Panc1 (cell line): ENCODE data around the gene NUDT15. TPM values are rescaled to one million over a fixed set of nuclear protein-coding genes. Genes with fewer than 3 reads are reported as not detected.
A peak's percentile ranks its signal among the peaks of the same experiment; 100 is the strongest.
"Not testable (repeated sequence)": the region's sequence is repeated elsewhere in the genome, so short reads cannot be mapped to it uniquely, and the experiment has no call there.

ENCODE experiments used
- ATAC-seq: fragments of 200-7000 bp; cut with Tn5 transposase; 2 replicates; pipeline ENCODE4 v1.9.1; 2020; ENCODE audit warnings: mild to moderate bottlenecking, moderate library complexity
- BruUV-seq: library from RNA; stranded (reverse); fragments of 400-500 nt; replicated peaks from 2 replicates; lab custom pipeline; 2021; lab: Mats Ljungman, UMichigan
- CTCF ChIA-PET: fragments of 300-600 bp; sonication (Branson Sonifier 250); formaldehyde crosslinking; loops from one replicate; lab custom pipeline; 2022; ENCODE audit warnings: antibody characterized with exemption; lab: Charles Lee
- POLR2A ChIA-PET: fragments of 300-600 bp; sonication (Branson Sonifier 250); formaldehyde crosslinking; loops from one replicate; lab custom pipeline; 2022; ENCODE audit warnings: antibody characterized with exemption; lab: Charles Lee
- DNase-seq: peaks from one replicate; pipeline ENCODE4 v3.0.0-alpha.2; 2010; ENCODE audit warnings: low read depth, low spot score
- H3K27ac ChIP-seq: 2 replicates; pipeline ENCODE4 v1.5.1; 2011; ENCODE audit warnings: mild to moderate bottlenecking, low read length, inconsistent platforms
- H3K27me3 ChIP-seq: fragments of 200-500 bp; sonication (Bioruptor generic); 2 replicates; pipeline ENCODE4 v1.6.0; 2014; ENCODE audit warnings: low read length, inconsistent platforms; ENCODE audit not compliant: control insufficient read depth, insufficient read depth
- H3K36me3 ChIP-seq: fragments of 200-500 bp; sonication (Bioruptor generic); 2 replicates; pipeline ENCODE4 v1.5.1; 2014; ENCODE audit warnings: inconsistent platforms, mild to moderate bottlenecking, low read length, moderate library complexity; ENCODE audit not compliant: control insufficient read depth, insufficient read depth
- H3K4me1 ChIP-seq: 2 replicates; pipeline ENCODE4 v1.5.1; 2011; ENCODE audit warnings: inconsistent platforms, mild to moderate bottlenecking, low read length, moderate library complexity; ENCODE audit not compliant: control insufficient read depth, insufficient read depth
- H3K4me3 ChIP-seq, 2 experiments: 2 replicates each; pipeline ENCODE4 v1.5.1; 2011 to 2012; ENCODE audit warnings: low read depth in 2 of 2, low read length in 2 of 2, mild to moderate bottlenecking in 2 of 2, inconsistent platforms in 1 of 2, moderate library complexity in 1 of 2
- H3K9me3 ChIP-seq: fragments of 200-500 bp; sonication (Bioruptor generic); 2 replicates; pipeline ENCODE4 v1.5.1; 2014; ENCODE audit warnings: low read depth, mild to moderate bottlenecking, inconsistent platforms, low read length, moderate library complexity; ENCODE audit not compliant: control insufficient read depth, insufficient read depth
- CTCF ChIP-seq: fragments of 450-650 bp; IDR thresholded peaks from 2 replicates; pipeline ENCODE4 v1.5.1; 2017; ENCODE audit warnings: mild to moderate bottlenecking
- POLR2AphosphoS5 ChIP-seq: IDR thresholded peaks from 2 replicates; pipeline ENCODE4 v1.6.1; 2012; ENCODE audit warnings: mild to moderate bottlenecking, low read depth, low read length, moderate library complexity
- REST ChIP-seq, 2 experiments: IDR thresholded peaks; 2 replicates each; pipeline ENCODE4 v1.6.1; 2011 to 2012; ENCODE audit warnings: low read depth in 2 of 2, control low read depth in 1 of 2, low read length in 1 of 2, mild to moderate bottlenecking in 1 of 2, moderate library complexity in 1 of 2; ENCODE audit not compliant: insufficient read depth in 1 of 2
- SIN3A ChIP-seq: IDR thresholded peaks from 2 replicates; pipeline ENCODE4 v1.6.1; 2012; ENCODE audit warnings: low read depth, mild to moderate bottlenecking, low read length, moderate library complexity, borderline replicate concordance; ENCODE audit not compliant: insufficient read depth
- TCF7L2 ChIP-seq: IDR thresholded peaks from 2 replicates; pipeline ENCODE4 v1.6.1; 2011; ENCODE audit warnings: mild to moderate bottlenecking, low read depth, low read length, inconsistent platforms
- in situ Hi-C: cut with HindIII; loops from 2 replicates; pipeline ENCODE4 v1.10.0; 2016; ENCODE audit warnings: low sequenced_read_pairs, low pct_unique_long_range_greater_than_20kb
- intact Hi-C: fragments of 100-400 bp; cut with micrococcal nuclease; formaldehyde crosslinking; loops from one replicate; pipeline ENCODE4 v1.10.0; 2022; ENCODE audit not compliant: unreplicated experiment
- total RNA-seq: library from RNA; stranded (reverse); gene quantifications from one replicate; pipeline ENCODE4 v1.2.1, GENCODE V29; 2021; ENCODE audit not compliant: unreplicated experiment

The NUDT15 gene
- total RNA-seq, 1 experiment from 2014 or later, result 18.9 TPM

- CTCF ChIA-PET, result no interaction called here
- in situ Hi-C loops (no loop called here), intact Hi-C loops (no loop called here)
- DNase-seq (peak; percentile 12), ATAC-seq (peak; percentile 100)
- Histone ChIP-seq H3K27me3 (no peaks in the 10 kb centered on the region), H3K4me1 (no peaks in the 10 kb centered on the region), H3K36me3 (no peaks in the 10 kb centered on the region; the same call in 1 of the 2 replicates), H3K4me3 (peak within 1 kb of the TSS; percentile 82 to 93), H3K27ac (peak within 1 kb of the TSS; percentile 78), H3K9me3 (no peaks in the 10 kb centered on the region)
- TF ChIP-seq CTCF, result no peak
- peak; percentile 70; the same call in 1 of the 2 replicates for TF ChIP-seq POLR2AphosphoS5
- TF ChIP-seq REST (IDR thresholded peaks at IDR 0.05; ENCODE audit: insufficient read depth in 1 of 2, low read depth in 2 of 2, low read length in 1 of 2), result no peak
- TF ChIP-seq TCF7L2, result no peak
- 0 out of 2 replicates have a peak, but pooled peaks have one; percentile 42 for TF ChIP-seq SIN3A
- POLR2A ChIA-PET, result no interaction called here
- no TSS peak for BruUV-seq
Measured at GRCh38 chr13:48001114-48001881, 36.2 kb upstream of the NUDT15 start, which contains the start of gene SUCLA2. Gene SUCLA2, minus strand, starts transcription at chr13:48001273. Its CDS starts 4 bp downstream, at chr13:48001269.

GRCh38 chr13:48001999-48002398 lies 35.5 kb upstream of the NUDT15 start:
- CTCF ChIA-PET, DNase-seq, BruUV-seq, POLR2A ChIA-PET, intact Hi-C loops, H3K27ac ChIP-seq, H3K36me3 ChIP-seq, H3K9me3 ChIP-seq, H3K27me3 ChIP-seq, H3K4me1 ChIP-seq, ATAC-seq, in situ Hi-C loops: not testable (repeated sequence)
- peak overlapping the region in 1 of 2 experiments; percentile 93; a peak in 2 of 4 replicates for H3K4me3 ChIP-seq

- BruUV-seq, result no TSS peak
- POLR2A ChIA-PET, result no interaction called here
- in situ Hi-C loops, result no loop called here
Measured at GRCh38 chr13:48004201-48004600, 33.3 kb upstream of the NUDT15 start.

More at GRCh38 chr13:48004201-48004600, 33.3 kb upstream of the NUDT15 start:
- no peaks in the 10 kb centered on the region for H3K9me3 ChIP-seq
- no peak overlapping the region for H3K4me3 ChIP-seq
- no peaks in the 10 kb centered on the region for H3K4me1 ChIP-seq
- no peaks in the 10 kb centered on the region for H3K27me3 ChIP-seq
- TF ChIP-seq CTCF (no peak), TCF7L2 (no peak), POLR2AphosphoS5 (no peak), REST (IDR thresholded peaks at IDR 0.05; ENCODE audit: insufficient read depth in 1 of 2, low read depth in 2 of 2, low read length in 1 of 2) (no peak), SIN3A (no peak)
- no peak overlapping the region for H3K27ac ChIP-seq
- ATAC-seq, result no peak
- intact Hi-C loops, result no loop called here
- DNase-seq, result no peak
- no peaks in the 10 kb centered on the region; the same call in 1 of the 2 replicates for H3K36me3 ChIP-seq
- CTCF ChIA-PET, result no interaction called here
